ENCODE measurements around the gene LEKR1.

The LEKR1 gene

GRCh38 chr3:157001221-157001957 is 175.2 kb downstream of the LEKR1 start:
- POLR2A ChIA-PET, result no interaction called here

GRCh38 chr3:157021679-157022078 is 195.5 kb downstream of the LEKR1 start:
- no peak for TF ChIP-seq CTCF (IDR thresholded peaks at IDR 0.05; ENCODE audit: control extremely low read depth, extremely low read depth, low read depth, missing control alignments)
- DNase-seq (ENCODE audit: extremely low spot score), result no peak
- ChIA-PET CTCF (no interaction called here), POLR2A (no interaction called here)

More at GRCh38 chr3:157001221-157001957, 175.2 kb downstream of the LEKR1 start:
- DNase-seq (ENCODE audit: extremely low spot score), result no peak
- no peak for TF ChIP-seq CTCF (IDR thresholded peaks at IDR 0.05; ENCODE audit: control extremely low read depth, extremely low read depth, low read depth, missing control alignments)
- CTCF ChIA-PET, result interaction anchor here (1.0 to 1.8 kb wide), 5 partner anchors 9 to 23 kb away, joined by 3 to 5 read pairs (median 4); no protein-coding TSS in a partner anchor

- no peak for DNase-seq (ENCODE audit: extremely low spot score)
- POLR2A ChIA-PET, result no interaction called here
Observed at GRCh38 chr3:157023226-157023625, 197.1 kb downstream of the LEKR1 start.

GRCh38 chr3:157026091-157026490 is 199.9 kb downstream of the LEKR1 start:
- CTCF ChIA-PET, result interaction anchor here (0.7 to 1.4 kb wide), 3 partner anchors 11 to 29 kb away, joined by 3 read pairs; no protein-coding TSS in a partner anchor
- POLR2A ChIA-PET, result no interaction called here
- no peak for TF ChIP-seq CTCF (IDR thresholded peaks at IDR 0.05; ENCODE audit: control extremely low read depth, extremely low read depth, low read depth, missing control alignments)
- no peak for DNase-seq (ENCODE audit: extremely low spot score)

More at GRCh38 chr3:157023226-157023625, 197.1 kb downstream of the LEKR1 start:
- CTCF ChIA-PET, result interaction anchor here (1.4 kb wide), 1 partner anchor 10 kb away, joined by 4 read pairs; no protein-coding TSS in a partner anchor
- no peak for TF ChIP-seq CTCF (IDR thresholded peaks at IDR 0.05; ENCODE audit: control extremely low read depth, extremely low read depth, low read depth, missing control alignments)

GRCh38 chr3:157027861-157028745 is 201.9 kb downstream of the LEKR1 start:
- no peak for TF ChIP-seq CTCF (IDR thresholded peaks at IDR 0.05; ENCODE audit: control extremely low read depth, extremely low read depth, low read depth, missing control alignments)
- CTCF ChIA-PET, result interaction anchor here (1.6 kb wide), 1 partner anchor 14 kb away, joined by 4 read pairs; no protein-coding TSS in a partner anchor
- POLR2A ChIA-PET, result no interaction called here
- no peak for DNase-seq (ENCODE audit: extremely low spot score)

GRCh38 chr3:157029365-157029790 is 203.2 kb downstream of the LEKR1 start:
- POLR2A ChIA-PET, result no interaction called here
- no peak for TF ChIP-seq CTCF (IDR thresholded peaks at IDR 0.05; ENCODE audit: control extremely low read depth, extremely low read depth, low read depth, missing control alignments)
- CTCF ChIA-PET, result interaction anchor here (2.1 kb wide), 1 partner anchor 22 kb away, joined by 7 read pairs; no protein-coding TSS in a partner anchor
- no peak for DNase-seq (ENCODE audit: extremely low spot score)
